ENCODE results near the gene NOB1. TPM values are rescaled to one million over a fixed set of nuclear protein-coding genes. Genes with fewer than 3 reads are reported as not detected.
"Not testable (repeated sequence)": the region's sequence is repeated elsewhere in the genome, so short reads cannot be mapped to it uniquely, and the experiment has no call there.

NOB1 gene
- total and polyA plus RNA-seq, 5 experiments from 2014 or later = 35.1 to 61.5 (median 59.7) TPM

DNA sequence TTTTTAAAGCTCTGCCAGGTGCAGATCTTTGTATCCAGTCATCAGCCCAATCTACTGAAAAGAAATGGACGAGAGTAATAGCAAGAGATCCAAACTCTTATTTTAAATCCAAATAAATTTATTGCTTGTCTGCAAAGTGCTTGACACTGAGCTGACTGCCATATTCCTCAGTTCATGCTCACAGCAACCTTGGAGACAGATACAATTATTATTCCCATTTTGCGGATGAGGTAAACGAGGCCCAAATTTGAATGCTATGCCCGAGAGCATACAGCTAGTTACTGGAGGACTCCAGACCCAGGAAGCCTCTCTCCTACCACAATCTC is 620 bp downstream of the NOB1 start:
- peaks cover 3 to 28% (median 8%) of the 10 kb centered on the region in 3 donors for H3K36me3 Mint-ChIP-seq
- POLR2A ChIA-PET = interaction anchor here (0.5 to 2.5 kb wide), 15 partner anchors 9 to 620 kb away, joined by 3 to 38 read pairs (median 5); partner anchors contain the start of genes NQO1, TERF2 and WWP2
- DNase-seq (peak in 1 of 10 donors; percentile 7), ATAC-seq (no peak)
- no peaks in the 10 kb centered on the region for H3K9me3 Mint-ChIP-seq
- peak overlapping the region; percentile 98 to 100 (median 99) for H3K27ac Mint-ChIP-seq
- peaks cover 8 to 35% (median 28%) of the 10 kb centered on the region in 4 donors for H3K4me1 Mint-ChIP-seq
- peak overlapping the region; percentile 96 to 100 (median 100) for H3K4me3 Mint-ChIP-seq
- no peaks in the 10 kb centered on the region for H3K27me3 Mint-ChIP-seq

- DNase-seq = no peak
- Mint-ChIP-seq H3K27me3 (no peaks in the 10 kb centered on the region), H3K4me1 (peaks cover 11 to 26% (median 23%) of the 10 kb centered on the region in 4 donors), H3K4me3 (no peak overlapping the region), H3K27ac (peak overlapping the region in 1 of 10 donors; percentile 40), H3K9me3 (no peaks in the 10 kb centered on the region), H3K36me3 (peaks cover 4 to 80% (median 10%) of the 10 kb centered on the region in 3 donors)
- ATAC-seq = no peak
- POLR2A ChIA-PET = no interaction called here
These were observed 5.9 kb downstream of the NOB1 start for GRCh38 chr16:69748694-69749345.

DNA sequence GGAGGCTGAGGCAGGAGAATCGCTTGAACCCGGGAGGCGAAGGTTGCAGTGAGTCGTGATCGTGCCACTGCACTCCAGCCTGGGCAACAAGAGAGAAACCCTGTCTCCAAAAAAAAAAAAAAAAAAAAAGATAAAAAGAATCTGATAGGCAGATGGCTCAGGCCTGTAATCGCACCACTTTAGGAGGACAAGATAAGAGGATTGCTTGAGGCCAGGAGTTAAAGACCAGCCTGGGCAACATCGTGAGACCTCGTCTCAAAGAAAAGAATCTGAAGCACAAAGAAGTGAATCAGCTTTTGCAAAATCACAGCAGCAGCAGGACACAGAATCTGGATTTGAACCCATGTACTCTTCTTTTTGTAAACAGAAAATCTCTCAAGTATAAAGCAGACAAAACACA is 7.6 kb downstream of the NOB1 start:
- Mint-ChIP-seq H3K4me3 (no peak overlapping the region), H3K4me1 (peaks cover 5 to 9% (median 7%) of the 10 kb centered on the region in 4 donors), H3K36me3 (peaks cover 4 to 92% (median 13%) of the 10 kb centered on the region in 3 donors), H3K27ac (peak overlapping the region in 4 of 10 donors; percentile 0 to 53 (median 16)), H3K9me3 (no peaks in the 10 kb centered on the region), H3K27me3 (no peaks in the 10 kb centered on the region)
- POLR2A ChIA-PET = interaction anchor here (0.7 kb wide), 1 partner anchor 66 kb away, joined by 5 read pairs; no protein-coding TSS in a partner anchor
- ATAC-seq = no peak
- no peak for DNase-seq

- ATAC-seq = no peak
- DNase-seq = no peak
- Mint-ChIP-seq H3K4me1 (peaks cover 0 to 6% (median 5%) of the 10 kb centered on the region in 4 donors), H3K27me3 (no peaks in the 10 kb centered on the region), H3K36me3 (peaks cover 4 to 94% (median 15%) of the 10 kb centered on the region in 3 donors), H3K4me3 (no peak overlapping the region), H3K9me3 (no peaks in the 10 kb centered on the region), H3K27ac (peak overlapping the region in 2 of 10 donors; percentile 15 to 53)
- POLR2A ChIA-PET = interaction anchor here (0.5 to 1.5 kb wide), 2 partner anchors 9 to 13 kb away, joined by 6 read pairs; partner anchors contain the start of gene NOB1
These were observed 8.8 kb downstream of the NOB1 start for GRCh38 chr16:69745959-69746358.

GRCh38 chr16:69745232-69745612 is 9.5 kb downstream of the NOB1 start:
- Mint-ChIP-seq H3K9me3 (no peaks in the 10 kb centered on the region), H3K27me3 (no peaks in the 10 kb centered on the region), H3K36me3 (peaks cover 4 to 94% (median 18%) of the 10 kb centered on the region in 3 donors), H3K27ac (peak overlapping the region in 2 of 10 donors; percentile 37 to 71), H3K4me1 (peaks cover 0 to 6% (median 5%) of the 10 kb centered on the region in 4 donors), H3K4me3 (no peak overlapping the region)
- POLR2A ChIA-PET = interaction anchor here (1.5 kb wide), 1 partner anchor 9 kb away, joined by 6 read pairs; the partner anchor contains the start of gene NOB1
- ATAC-seq (no peak), DNase-seq (no peak)

GRCh38 chr16:69744363-69745231 is 10.1 kb downstream of the NOB1 start:
- Mint-ChIP-seq H3K27me3 (no peaks in the 10 kb centered on the region), H3K9me3 (no peaks in the 10 kb centered on the region), H3K27ac (peak overlapping the region in 3 of 10 donors; percentile 51 to 94 (median 71)), H3K4me1 (peaks cover 0 to 6% (median 5%) of the 10 kb centered on the region in 4 donors), H3K4me3 (no peak overlapping the region), H3K36me3 (peaks cover 4 to 98% (median 18%) of the 10 kb centered on the region in 3 donors)
- POLR2A ChIA-PET = interaction anchor here (1.5 kb wide), 1 partner anchor 10 kb away, joined by 6 read pairs; the partner anchor contains the start of gene NOB1
- no peak for ATAC-seq
- no peak for DNase-seq

DNA sequence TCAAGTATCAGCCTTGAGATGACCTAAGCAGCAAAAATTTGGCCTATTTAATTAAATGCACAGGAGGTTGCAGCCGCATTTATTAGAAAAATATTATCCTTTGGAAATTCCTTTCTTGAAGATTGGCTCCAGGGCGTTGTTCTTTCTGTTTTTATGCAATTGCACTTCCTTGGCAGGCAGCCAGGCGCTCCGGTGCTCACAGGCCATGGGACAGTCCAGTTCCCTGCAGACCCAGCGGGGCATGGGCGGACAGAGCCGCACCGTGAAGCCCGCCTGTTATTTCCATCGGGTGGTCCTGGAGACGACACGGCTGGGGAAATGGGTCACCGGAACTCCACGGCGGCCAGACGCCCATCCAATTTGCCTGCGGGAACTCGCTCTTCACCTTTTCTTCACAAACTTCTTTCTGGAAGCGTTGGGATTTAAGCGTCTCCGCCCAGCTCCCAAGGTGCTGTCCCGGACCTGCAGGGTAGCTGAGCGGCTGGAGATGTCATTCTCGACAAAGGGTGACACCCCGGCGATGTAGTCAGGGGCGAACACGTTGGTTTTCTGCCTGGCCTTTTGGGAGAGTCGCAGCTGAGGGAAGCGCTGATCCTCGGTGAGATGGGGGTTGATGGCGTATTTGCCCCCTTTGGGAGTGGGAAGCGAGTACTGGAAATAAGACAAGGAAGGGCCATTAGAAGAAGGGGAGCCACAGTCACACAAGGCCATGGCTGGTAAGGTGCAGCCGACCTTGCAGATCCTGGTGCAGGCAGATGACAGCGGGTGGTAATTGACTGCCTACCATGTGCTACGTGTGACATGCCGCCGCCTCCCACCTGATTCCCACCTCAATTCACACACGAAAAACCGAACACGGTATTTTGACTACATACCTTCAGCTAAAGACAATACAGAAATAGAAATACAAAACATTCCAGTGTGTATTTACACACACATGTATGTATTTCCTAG is 12.5 kb downstream of the NOB1 start:
- Mint-ChIP-seq H3K4me1 (peaks cover 0 to 6% (median 3%) of the 10 kb centered on the region in 4 donors), H3K9me3 (no peaks in the 10 kb centered on the region), H3K27ac (peak overlapping the region in 1 of 10 donors; percentile 73), H3K36me3 (peaks cover 4 to 75% (median 11%) of the 10 kb centered on the region in 3 donors), H3K4me3 (no peak overlapping the region), H3K27me3 (no peaks in the 10 kb centered on the region)
- ATAC-seq = no peak
- POLR2A ChIA-PET = no interaction called here
- DNase-seq = no peak

GRCh38 chr16:69741519-69741918 is 13.2 kb downstream of the NOB1 start:
- Mint-ChIP-seq H3K27ac (peak overlapping the region in 2 of 10 donors; percentile 29 to 53), H3K36me3 (peaks cover 4 to 69% (median 11%) of the 10 kb centered on the region in 3 donors), H3K9me3 (no peaks in the 10 kb centered on the region), H3K4me1 (peaks cover 0 to 6% (median 2%) of the 10 kb centered on the region in 4 donors), H3K27me3 (no peaks in the 10 kb centered on the region), H3K4me3 (no peak overlapping the region)
- POLR2A ChIA-PET = no interaction called here
- no peak for DNase-seq
- no peak for ATAC-seq

- Mint-ChIP-seq H3K4me1 (peaks cover 1 to 12% (median 8%) of the 10 kb centered on the region in 4 donors), H3K36me3 (no peaks in the 10 kb centered on the region), H3K27me3 (peaks cover 0 to 2% (median 0%) of the 10 kb centered on the region in 5 donors), H3K27ac (no peak overlapping the region), H3K4me3 (no peak overlapping the region), H3K9me3 (no peaks in the 10 kb centered on the region)
- DNase-seq = no peak
- POLR2A ChIA-PET = interaction anchor here (0.8 kb wide), 1 partner anchor 14 kb away, joined by 6 read pairs; no protein-coding TSS in a partner anchor
- no peak for ATAC-seq
These were observed 22.6 kb downstream of the NOB1 start for GRCh38 chr16:69732101-69732500.

- H3K4me3 Mint-ChIP-seq, ATAC-seq, H3K27me3 Mint-ChIP-seq, POLR2A ChIA-PET, H3K27ac Mint-ChIP-seq, H3K36me3 Mint-ChIP-seq, H3K9me3 Mint-ChIP-seq, DNase-seq: not testable (repeated sequence)
- H3K4me1 Mint-ChIP-seq = peaks cover 9 to 20% (median 16%) of the 10 kb centered on the region in 4 donors
These were observed 23.4 kb downstream of the NOB1 start for GRCh38 chr16:69731280-69731679.

GRCh38 chr16:69729030-69729429 is 25.7 kb downstream of the NOB1 start:
- not testable (repeated sequence) for H3K9me3 Mint-ChIP-seq, H3K27me3 Mint-ChIP-seq, DNase-seq, ATAC-seq, H3K27ac Mint-ChIP-seq, H3K36me3 Mint-ChIP-seq, H3K4me3 Mint-ChIP-seq
- POLR2A ChIA-PET = interaction anchor here (0.6 to 3.6 kb wide), 2 partner anchors 26 to 777 kb away, joined by 6 to 28 read pairs; partner anchors contain the start of gene NOB1
- H3K4me1 Mint-ChIP-seq = peaks cover 11 to 33% (median 25%) of the 10 kb centered on the region in 4 donors
